RWPE2 (cell line): ENCODE measurements around the gene ZRANB3.

Experiments
- ATAC-seq: fragments of 200-7000 bp; cut with Tn5 transposase; 3 replicates; pipeline ENCODE4 v1.9.1; 2021; ENCODE audit warnings: low read depth
- DNase-seq: peaks from one replicate; pipeline ENCODE4 v3.0.0-alpha.2; 2020; ENCODE audit warnings: low spot score
- H3K27ac ChIP-seq: fragments of 450-650 bp; 2 replicates; pipeline ENCODE4 v1.5.1; 2017; ENCODE audit warnings: mild to moderate bottlenecking; ENCODE audit not compliant: poor library complexity, severe bottlenecking
- H3K27me3 ChIP-seq: fragments of 250-450 bp; sonication (Bioruptor Pico); 2 replicates; pipeline ENCODE4 v1.5.1; 2021; ENCODE audit warnings: mild to moderate bottlenecking, moderate library complexity; ENCODE audit not compliant: insufficient read depth, poor library complexity, severe bottlenecking
- H3K36me3 ChIP-seq: fragments of 250-450 bp; sonication (Bioruptor Pico); 2 replicates; pipeline ENCODE4 v1.5.1; 2020; ENCODE audit warnings: low read depth, mild to moderate bottlenecking, moderate library complexity
- H3K4me1 ChIP-seq: fragments of 250-450 bp; sonication (Bioruptor Pico); 2 replicates; pipeline ENCODE4 v1.5.1; 2021; ENCODE audit warnings: mild to moderate bottlenecking, moderate library complexity; ENCODE audit not compliant: insufficient read depth, poor library complexity, severe bottlenecking
- H3K4me3 ChIP-seq: fragments of 250-450 bp; sonication (Bioruptor Pico); 2 replicates; pipeline ENCODE4 v1.5.1; 2021; ENCODE audit warnings: mild to moderate bottlenecking, moderate library complexity; ENCODE audit not compliant: severe bottlenecking
- H3K9me3 ChIP-seq: fragments of 250-450 bp; sonication (Bioruptor Pico); 2 replicates; pipeline ENCODE4 v1.5.1; 2021; ENCODE audit warnings: mild to moderate bottlenecking, moderate library complexity; ENCODE audit not compliant: severe bottlenecking
- CTCF ChIP-seq: fragments of 450-650 bp; IDR thresholded peaks from one replicate; pipeline ENCODE4 v1.5.1; 2017; ENCODE audit warnings: mild to moderate bottlenecking, moderate library complexity; ENCODE audit not compliant: poor library complexity, severe bottlenecking

ZRANB3 gene

GRCh38 chr2:135557530-135557929 is 26.5 kb upstream of the ZRANB3 start:
- H3K27me3 ChIP-seq, result no peaks in the 10 kb centered on the region
- no peak overlapping the region for H3K4me3 ChIP-seq
- H3K4me1 ChIP-seq, result no peaks in the 10 kb centered on the region
- no peak overlapping the region for H3K27ac ChIP-seq
- TF ChIP-seq CTCF, result no peak
- H3K9me3 ChIP-seq, result no peaks in the 10 kb centered on the region
- no peak for ATAC-seq
- H3K36me3 ChIP-seq, result no peaks in the 10 kb centered on the region; the same call in 1 of the 2 replicates
- no peak for DNase-seq

DNA sequence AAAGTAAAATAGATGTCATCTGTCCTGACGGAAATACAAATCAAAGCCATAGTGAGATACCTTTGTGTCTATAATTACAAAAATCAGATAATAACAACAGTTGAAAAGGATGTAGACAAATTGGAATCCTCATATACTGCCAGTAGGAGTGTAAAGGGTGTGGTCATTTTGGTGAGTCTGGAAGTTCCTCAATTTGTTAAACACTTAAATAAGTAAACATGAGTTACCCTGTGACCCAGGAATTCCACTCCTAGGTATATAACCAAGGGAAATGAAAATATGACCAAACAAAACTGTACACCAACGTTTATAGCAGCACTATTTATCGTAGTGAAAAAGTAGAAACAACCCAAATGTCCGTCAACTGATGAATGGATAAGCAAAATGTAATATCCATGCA is 24.3 kb upstream of the ZRANB3 start:
- Histone ChIP-seq H3K36me3 (no peaks in the 10 kb centered on the region; the same call in 1 of the 2 replicates), H3K4me1 (no peaks in the 10 kb centered on the region), H3K27me3 (no peaks in the 10 kb centered on the region), H3K27ac (no peak overlapping the region), H3K9me3 (no peaks in the 10 kb centered on the region), H3K4me3 (no peak overlapping the region)
- DNase-seq (no peak), ATAC-seq (no peak)
- TF ChIP-seq CTCF, result no peak

DNA sequence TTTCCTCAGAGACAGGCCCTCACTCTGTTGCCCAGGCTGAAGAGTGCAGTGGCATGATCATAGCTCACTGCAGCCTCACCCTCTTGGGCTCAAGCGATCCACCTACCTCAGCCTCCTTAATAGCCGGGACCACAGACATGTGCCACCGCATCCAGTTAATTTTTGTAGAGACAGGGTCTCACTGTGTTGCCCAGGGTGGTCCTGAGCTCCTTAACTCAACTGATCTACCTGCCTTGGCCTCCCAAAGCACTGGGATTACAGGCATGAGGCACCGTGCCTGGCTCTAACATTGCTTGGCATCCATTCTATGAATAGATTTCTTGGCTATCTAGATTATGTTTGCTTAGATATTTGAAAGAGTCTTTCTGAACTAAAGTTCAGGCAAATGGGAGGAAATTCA is 21.9 kb upstream of the ZRANB3 start:
- H3K4me1 ChIP-seq, result no peaks in the 10 kb centered on the region
- no peak for TF ChIP-seq CTCF
- no peaks in the 10 kb centered on the region for H3K9me3 ChIP-seq
- ATAC-seq, result no peak
- H3K27ac ChIP-seq, result no peak overlapping the region
- H3K27me3 ChIP-seq, result no peaks in the 10 kb centered on the region
- H3K36me3 ChIP-seq, result no peaks in the 10 kb centered on the region
- no peak overlapping the region for H3K4me3 ChIP-seq
- no peak for DNase-seq

GRCh38 chr2:135551356-135551755 is 20.3 kb upstream of the ZRANB3 start:
- no peak overlapping the region for H3K4me3 ChIP-seq
- H3K27ac ChIP-seq, result no peak overlapping the region
- H3K27me3 ChIP-seq, result no peaks in the 10 kb centered on the region
- H3K36me3 ChIP-seq, result no peaks in the 10 kb centered on the region
- H3K9me3 ChIP-seq, result no peaks in the 10 kb centered on the region
- TF ChIP-seq CTCF, result no peak
- ATAC-seq, result no peak
- DNase-seq, result no peak
- no peaks in the 10 kb centered on the region for H3K4me1 ChIP-seq

- no peak for ATAC-seq
- TF ChIP-seq CTCF, result no peak
Measured at GRCh38 chr2:135547311-135547710, 16.3 kb upstream of the ZRANB3 start.

More at GRCh38 chr2:135547311-135547710, 16.3 kb upstream of the ZRANB3 start:
- Histone ChIP-seq H3K27ac (no peak overlapping the region), H3K27me3 (no peaks in the 10 kb centered on the region), H3K4me3 (no peak overlapping the region), H3K4me1 (no peaks in the 10 kb centered on the region), H3K9me3 (no peaks in the 10 kb centered on the region), H3K36me3 (0 out of 2 replicates have a peak, but pooled peaks cover 4% of the 10 kb centered on the region)
- DNase-seq, result no peak
